SK-N-SH treated with all-trans-retinoic acid at 6 μM for 48 hours (cell line): ENCODE measurements around the gene GNG11.

Source experiments
- ATAC-seq: fragments of 200-7000 bp; cut with Tn5 transposase; 3 replicates; pipeline ENCODE4 v1.9.1; 2020; ENCODE audit warnings: mild to moderate bottlenecking, moderate library complexity
- BACH2 ChIP-seq: fragments of 250-450 bp; sonication (Bioruptor Pico); IDR thresholded peaks from 2 replicates; pipeline ENCODE4 v1.9.0; 2021; ENCODE audit warnings: mild to moderate bottlenecking, borderline replicate concordance
- CSDC2 ChIP-seq: fragments of 250-450 bp; sonication (Bioruptor Pico); IDR thresholded peaks from 2 replicates; pipeline ENCODE4 v1.5.0; 2020; ENCODE audit warnings: mild to moderate bottlenecking, moderate library complexity
- ESRRG ChIP-seq: fragments of 250-450 bp; sonication (Bioruptor Pico); IDR thresholded peaks from 2 replicates; pipeline ENCODE4 v1.6.1; 2021; ENCODE audit warnings: mild to moderate bottlenecking
- ISL1 ChIP-seq: fragments of 250-450 bp; sonication (Bioruptor Pico); IDR thresholded peaks from 2 replicates; pipeline ENCODE4 v2.1.2; 2022; ENCODE audit warnings: mild to moderate bottlenecking, moderate library complexity
- OSR1 ChIP-seq: fragments of 250-450 bp; sonication (Bioruptor Pico); IDR thresholded peaks from 2 replicates; pipeline ENCODE4 v1.8.0; 2022; ENCODE audit warnings: moderate library complexity, mild to moderate bottlenecking, inconsistent platforms
- PPARA ChIP-seq: fragments of 250-450 bp; sonication (Bioruptor Pico); IDR thresholded peaks from 2 replicates; pipeline ENCODE4 v1.5.0; 2020; ENCODE audit warnings: mild to moderate bottlenecking, borderline replicate concordance
- RARB ChIP-seq: fragments of 250-450 bp; sonication (Bioruptor Pico); IDR thresholded peaks from 2 replicates; pipeline ENCODE4 v1.8.0; 2021; ENCODE audit warnings: mild to moderate bottlenecking, moderate library complexity
- SNAI2 ChIP-seq: fragments of 250-450 bp; sonication (Bioruptor Pico); IDR thresholded peaks from 2 replicates; pipeline ENCODE4 v1.5.0; 2020; ENCODE audit warnings: mild to moderate bottlenecking, moderate library complexity
- ZFP3 ChIP-seq: fragments of 250-450 bp; sonication (Bioruptor Pico); IDR thresholded peaks from 2 replicates; pipeline ENCODE4 v1.5.0; 2020; ENCODE audit warnings: mild to moderate bottlenecking, moderate library complexity
- ZFP30 ChIP-seq: fragments of 450-650 bp; formaldehyde crosslinking; IDR thresholded peaks from 2 replicates; pipeline ENCODE4 v1.5.0; 2022; ENCODE audit warnings: mild to moderate bottlenecking, moderate library complexity
- ZNF565 ChIP-seq: fragments of 450-650 bp; formaldehyde crosslinking; conservative IDR thresholded peaks from 2 replicates; pipeline ENCODE4 v1.5.0; 2020; ENCODE audit warnings: low read depth, mild to moderate bottlenecking, moderate library complexity
- ZNF70 ChIP-seq: fragments of 450-650 bp; formaldehyde crosslinking; IDR thresholded peaks from 2 replicates; pipeline ENCODE4 v1.5.0; 2020; ENCODE audit warnings: mild to moderate bottlenecking, moderate library complexity
- ZNF8 ChIP-seq: fragments of 450-650 bp; formaldehyde crosslinking; IDR thresholded peaks from 2 replicates; pipeline ENCODE4 v1.5.0; 2020; ENCODE audit warnings: mild to moderate bottlenecking, moderate library complexity
- TF ChIP-seq, protein P1 (sequence below): fragments of 250-450 bp; sonication (Bioruptor Pico); IDR thresholded peaks from 2 replicates; pipeline ENCODE4 v1.5.1; 2021; ENCODE audit warnings: mild to moderate bottlenecking, moderate library complexity
- TF ChIP-seq, protein P2 (sequence below): fragments of 250-450 bp; sonication (Bioruptor Pico); IDR thresholded peaks from 2 replicates; pipeline ENCODE4 v1.5.1; 2020; ENCODE audit warnings: low read depth, mild to moderate bottlenecking, moderate library complexity
- TF ChIP-seq, protein P3 (sequence below): fragments of 250-450 bp; sonication (Bioruptor Pico); IDR thresholded peaks from 2 replicates; pipeline ENCODE4 v1.5.0; 2020; ENCODE audit warnings: mild to moderate bottlenecking, moderate library complexity
- TF ChIP-seq, protein P4 (sequence below): fragments of 250-450 bp; sonication (Bioruptor Pico); IDR thresholded peaks from 2 replicates; pipeline ENCODE4 v1.8.0; 2020; ENCODE audit warnings: mild to moderate bottlenecking, moderate library complexity, borderline replicate concordance
- TF ChIP-seq, protein P5 (sequence below): fragments of 250-450 bp; sonication (Bioruptor Pico); IDR thresholded peaks from 2 replicates; pipeline ENCODE4 v1.8.0; 2021; ENCODE audit warnings: low read depth, mild to moderate bottlenecking, moderate library complexity, borderline replicate concordance

The GNG11 gene

DNA sequence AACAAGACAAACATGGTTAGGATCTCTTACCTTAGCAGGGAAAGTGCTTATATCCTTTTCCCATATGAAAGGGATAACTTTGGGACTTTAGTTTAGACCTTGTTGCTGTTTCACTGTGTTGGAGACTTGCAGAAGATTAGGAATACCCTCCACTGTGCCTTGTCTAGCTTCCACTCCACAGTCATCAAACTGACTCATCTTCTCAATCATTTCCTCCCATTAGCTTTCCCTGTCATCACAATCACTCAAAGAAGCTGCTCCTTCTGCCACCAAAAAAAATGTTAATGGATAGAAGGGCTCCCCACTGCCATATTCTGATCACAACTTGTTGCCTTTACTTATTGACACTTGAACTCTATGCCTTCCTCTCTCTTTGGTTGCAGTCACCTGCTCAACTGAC, 16.8 kb downstream of the GNG11 start:
- TF ChIP-seq, protein P1, sequence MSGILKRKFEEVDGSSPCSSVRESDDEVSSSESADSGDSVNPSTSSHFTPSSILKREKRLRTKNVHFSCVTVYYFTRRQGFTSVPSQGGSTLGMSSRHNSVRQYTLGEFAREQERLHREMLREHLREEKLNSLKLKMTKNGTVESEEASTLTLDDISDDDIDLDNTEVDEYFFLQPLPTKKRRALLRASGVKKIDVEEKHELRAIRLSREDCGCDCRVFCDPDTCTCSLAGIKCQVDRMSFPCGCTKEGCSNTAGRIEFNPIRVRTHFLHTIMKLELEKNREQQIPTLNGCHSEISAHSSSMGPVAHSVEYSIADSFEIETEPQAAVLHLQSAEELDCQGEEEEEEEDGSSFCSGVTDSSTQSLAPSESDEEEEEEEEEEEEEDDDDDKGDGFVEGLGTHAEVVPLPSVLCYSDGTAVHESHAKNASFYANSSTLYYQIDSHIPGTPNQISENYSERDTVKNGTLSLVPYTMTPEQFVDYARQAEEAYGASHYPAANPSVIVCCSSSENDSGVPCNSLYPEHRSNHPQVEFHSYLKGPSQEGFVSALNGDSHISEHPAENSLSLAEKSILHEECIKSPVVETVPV (CRISPR knock-in tag) = no peak
- no peak for TF ChIP-seq ZFP3 (CRISPR knock-in tag)
- TF ChIP-seq SNAI2 = no peak
- TF ChIP-seq CSDC2 (CRISPR knock-in tag) = no peak
- no peak for TF ChIP-seq ESRRG
- TF ChIP-seq BACH2 (CRISPR knock-in tag) = no peak
- no peak for TF ChIP-seq ZNF8 (CRISPR knock-in tag)
- TF ChIP-seq ZNF565 = no peak
- TF ChIP-seq, protein P2, sequence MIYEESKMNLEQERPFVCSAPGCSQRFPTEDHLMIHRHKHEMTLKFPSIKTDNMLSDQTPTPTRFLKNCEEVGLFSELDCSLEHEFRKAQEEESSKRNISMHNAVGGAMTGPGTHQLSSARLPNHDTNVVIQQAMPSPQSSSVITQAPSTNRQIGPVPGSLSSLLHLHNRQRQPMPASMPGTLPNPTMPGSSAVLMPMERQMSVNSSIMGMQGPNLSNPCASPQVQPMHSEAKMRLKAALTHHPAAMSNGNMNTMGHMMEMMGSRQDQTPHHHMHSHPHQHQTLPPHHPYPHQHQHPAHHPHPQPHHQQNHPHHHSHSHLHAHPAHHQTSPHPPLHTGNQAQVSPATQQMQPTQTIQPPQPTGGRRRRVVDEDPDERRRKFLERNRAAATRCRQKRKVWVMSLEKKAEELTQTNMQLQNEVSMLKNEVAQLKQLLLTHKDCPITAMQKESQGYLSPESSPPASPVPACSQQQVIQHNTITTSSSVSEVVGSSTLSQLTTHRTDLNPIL (CRISPR knock-in tag) = no peak
- TF ChIP-seq PPARA (CRISPR knock-in tag) = no peak
- TF ChIP-seq, protein P3, sequence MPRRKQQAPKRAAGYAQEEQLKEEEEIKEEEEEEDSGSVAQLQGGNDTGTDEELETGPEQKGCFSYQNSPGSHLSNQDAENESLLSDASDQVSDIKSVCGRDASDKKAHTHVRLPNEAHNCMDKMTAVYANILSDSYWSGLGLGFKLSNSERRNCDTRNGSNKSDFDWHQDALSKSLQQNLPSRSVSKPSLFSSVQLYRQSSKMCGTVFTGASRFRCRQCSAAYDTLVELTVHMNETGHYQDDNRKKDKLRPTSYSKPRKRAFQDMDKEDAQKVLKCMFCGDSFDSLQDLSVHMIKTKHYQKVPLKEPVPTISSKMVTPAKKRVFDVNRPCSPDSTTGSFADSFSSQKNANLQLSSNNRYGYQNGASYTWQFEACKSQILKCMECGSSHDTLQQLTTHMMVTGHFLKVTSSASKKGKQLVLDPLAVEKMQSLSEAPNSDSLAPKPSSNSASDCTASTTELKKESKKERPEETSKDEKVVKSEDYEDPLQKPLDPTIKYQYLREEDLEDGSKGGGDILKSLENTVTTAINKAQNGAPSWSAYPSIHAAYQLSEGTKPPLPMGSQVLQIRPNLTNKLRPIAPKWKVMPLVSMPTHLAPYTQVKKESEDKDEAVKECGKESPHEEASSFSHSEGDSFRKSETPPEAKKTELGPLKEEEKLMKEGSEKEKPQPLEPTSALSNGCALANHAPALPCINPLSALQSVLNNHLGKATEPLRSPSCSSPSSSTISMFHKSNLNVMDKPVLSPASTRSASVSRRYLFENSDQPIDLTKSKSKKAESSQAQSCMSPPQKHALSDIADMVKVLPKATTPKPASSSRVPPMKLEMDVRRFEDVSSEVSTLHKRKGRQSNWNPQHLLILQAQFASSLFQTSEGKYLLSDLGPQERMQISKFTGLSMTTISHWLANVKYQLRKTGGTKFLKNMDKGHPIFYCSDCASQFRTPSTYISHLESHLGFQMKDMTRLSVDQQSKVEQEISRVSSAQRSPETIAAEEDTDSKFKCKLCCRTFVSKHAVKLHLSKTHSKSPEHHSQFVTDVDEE (CRISPR knock-in tag) = no peak
- TF ChIP-seq RARB (CRISPR knock-in tag) = no peak
- TF ChIP-seq OSR1 (CRISPR knock-in tag) = no peak
- TF ChIP-seq ISL1 (CRISPR knock-in tag) = no peak
- no peak for TF ChIP-seq ZNF70 (CRISPR knock-in tag)
- no peak for TF ChIP-seq ZFP30 (CRISPR knock-in tag)
- TF ChIP-seq, protein P4, sequence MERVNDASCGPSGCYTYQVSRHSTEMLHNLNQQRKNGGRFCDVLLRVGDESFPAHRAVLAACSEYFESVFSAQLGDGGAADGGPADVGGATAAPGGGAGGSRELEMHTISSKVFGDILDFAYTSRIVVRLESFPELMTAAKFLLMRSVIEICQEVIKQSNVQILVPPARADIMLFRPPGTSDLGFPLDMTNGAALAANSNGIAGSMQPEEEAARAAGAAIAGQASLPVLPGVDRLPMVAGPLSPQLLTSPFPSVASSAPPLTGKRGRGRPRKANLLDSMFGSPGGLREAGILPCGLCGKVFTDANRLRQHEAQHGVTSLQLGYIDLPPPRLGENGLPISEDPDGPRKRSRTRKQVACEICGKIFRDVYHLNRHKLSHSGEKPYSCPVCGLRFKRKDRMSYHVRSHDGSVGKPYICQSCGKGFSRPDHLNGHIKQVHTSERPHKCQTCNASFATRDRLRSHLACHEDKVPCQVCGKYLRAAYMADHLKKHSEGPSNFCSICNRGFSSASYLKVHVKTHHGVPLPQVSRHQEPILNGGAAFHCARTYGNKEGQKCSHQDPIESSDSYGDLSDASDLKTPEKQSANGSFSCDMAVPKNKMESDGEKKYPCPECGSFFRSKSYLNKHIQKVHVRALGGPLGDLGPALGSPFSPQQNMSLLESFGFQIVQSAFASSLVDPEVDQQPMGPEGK (CRISPR knock-in tag) = no peak
- TF ChIP-seq, protein P5, sequence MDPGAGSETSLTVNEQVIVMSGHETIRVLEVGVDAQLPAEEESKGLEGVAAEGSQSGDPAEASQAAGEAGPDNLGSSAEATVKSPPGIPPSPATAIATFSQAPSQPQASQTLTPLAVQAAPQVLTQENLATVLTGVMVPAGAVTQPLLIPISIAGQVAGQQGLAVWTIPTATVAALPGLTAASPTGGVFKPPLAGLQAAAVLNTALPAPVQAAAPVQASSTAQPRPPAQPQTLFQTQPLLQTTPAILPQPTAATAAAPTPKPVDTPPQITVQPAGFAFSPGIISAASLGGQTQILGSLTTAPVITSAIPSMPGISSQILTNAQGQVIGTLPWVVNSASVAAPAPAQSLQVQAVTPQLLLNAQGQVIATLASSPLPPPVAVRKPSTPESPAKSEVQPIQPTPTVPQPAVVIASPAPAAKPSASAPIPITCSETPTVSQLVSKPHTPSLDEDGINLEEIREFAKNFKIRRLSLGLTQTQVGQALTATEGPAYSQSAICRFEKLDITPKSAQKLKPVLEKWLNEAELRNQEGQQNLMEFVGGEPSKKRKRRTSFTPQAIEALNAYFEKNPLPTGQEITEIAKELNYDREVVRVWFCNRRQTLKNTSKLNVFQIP = no peak

DNA sequence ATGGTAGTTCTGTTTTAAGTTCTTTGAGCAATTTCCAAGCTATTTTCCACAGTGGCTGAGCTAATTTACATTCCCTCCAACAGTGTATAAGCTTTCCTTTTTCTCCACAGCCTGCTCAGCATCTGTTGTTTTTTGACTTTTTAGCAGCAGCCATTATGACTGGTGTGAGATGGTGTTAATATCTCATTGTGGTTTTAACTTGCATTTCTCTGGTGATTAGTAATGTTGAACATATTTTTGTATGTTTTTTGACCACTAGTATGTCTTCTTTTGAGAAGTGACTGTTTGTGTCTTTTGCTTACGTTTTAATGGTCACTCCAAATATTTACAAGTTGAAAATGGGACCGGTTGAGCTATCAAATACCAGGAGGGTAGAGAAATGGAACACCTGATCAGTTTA, 20.4 kb downstream of the GNG11 start:
- TF ChIP-seq ZFP3 (CRISPR knock-in tag) = no peak
- no peak for ATAC-seq

More for the DNA sequence above, 16.8 kb downstream of the GNG11 start:
- ATAC-seq = no peak

DNA sequence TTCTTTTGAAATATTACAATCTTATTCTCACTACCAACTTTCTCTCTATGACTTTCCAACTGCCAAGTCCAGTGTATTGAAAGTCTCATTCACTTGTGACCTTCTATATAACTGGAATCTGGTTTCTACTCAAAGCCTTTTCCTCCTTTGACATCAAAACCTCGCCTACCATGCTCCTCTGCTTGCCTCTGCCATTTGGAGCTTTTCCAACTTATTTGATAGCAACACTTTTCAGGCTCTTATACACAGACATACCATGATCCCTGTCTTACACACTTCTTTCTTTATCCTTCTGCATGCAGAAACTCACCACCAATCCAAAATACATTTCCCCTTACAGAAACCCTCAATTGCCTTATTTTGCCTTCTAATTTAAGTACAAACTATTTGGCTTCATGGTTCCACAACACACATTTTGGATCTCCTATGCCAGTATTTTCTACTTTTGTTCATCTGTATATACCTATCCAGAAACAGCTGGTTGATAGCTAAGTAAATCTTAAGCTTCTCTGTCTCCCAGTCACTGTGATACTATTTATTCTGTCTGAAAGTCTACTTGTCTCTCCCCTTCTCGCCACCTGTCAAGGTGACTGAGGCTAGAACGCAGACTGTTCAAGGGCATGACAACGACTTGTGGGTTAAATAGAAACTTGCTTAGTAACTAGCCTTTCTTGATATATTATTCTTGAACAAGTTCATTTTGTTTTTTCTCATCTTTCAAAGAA, 22.4 kb downstream of the GNG11 start:
- no peak for ATAC-seq
- TF ChIP-seq, protein P2 (CRISPR knock-in tag) = no peak
- TF ChIP-seq PPARA (CRISPR knock-in tag) = no peak
- TF ChIP-seq ZFP30 (CRISPR knock-in tag) = no peak
- TF ChIP-seq, all 23 proteins: peak for 0
